MM.1S (cell line): Measurements from ENCODE around the gene USP12.

Source experiments
- CTCF ChIP-seq: fragments of 300-600 bp; sonication (generic); IDR thresholded peaks from 2 replicates; pipeline ENCODE4 v1.5.1; 2016; ENCODE audit warnings: antibody characterized with exemption, low read length, mixed read lengths
- EZH2 ChIP-seq: fragments of 300-600 bp; sonication (generic); optimal IDR thresholded peaks from 2 replicates; pipeline ENCODE3; 2017; ENCODE audit warnings: low read depth, mild to moderate bottlenecking, antibody characterized with exemption, low read length, mixed read lengths
- EZH2phosphoT487 ChIP-seq: fragments of 300-600 bp; sonication (generic); IDR thresholded peaks from 2 replicates; pipeline ENCODE4 v1.6.1; 2018; ENCODE audit warnings: antibody characterized with exemption, low read length

DNA sequence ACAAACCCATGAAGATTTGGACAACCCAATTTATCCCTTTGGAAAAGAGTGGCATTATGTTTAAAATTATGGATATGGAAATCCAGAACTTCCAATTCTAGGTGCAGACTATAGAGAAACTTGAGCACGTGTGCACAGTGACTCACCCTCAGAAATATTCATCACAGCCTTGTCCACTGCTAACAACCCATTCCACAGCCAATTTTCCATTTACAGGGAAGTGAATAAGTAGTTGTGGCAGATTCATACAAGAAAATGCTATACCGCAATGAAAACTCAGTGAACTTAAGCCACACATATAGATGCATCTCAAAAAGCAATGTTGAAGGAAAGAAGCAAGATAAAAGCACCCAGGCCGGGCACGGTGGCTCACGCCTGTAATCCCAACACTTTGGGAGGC is 133.3 kb downstream of the USP12 start:
- TF ChIP-seq EZH2 (no peak), CTCF (no peak), EZH2phosphoT487 (no peak)
